ENCODE measurements around the gene TMEM184C.

TMEM184C gene

GRCh38 chr4:147638365-147638764 is 21.2 kb downstream of the TMEM184C start:
- no peak for DNase-seq (ENCODE audit: low read depth in 1 of 2, low spot score in 1 of 2)
- no peaks in the 10 kb centered on the region for H3K27me3 ChIP-seq (ENCODE audit: insufficient read depth, poor library complexity, severe bottlenecking)
- TF ChIP-seq GABPA (IDR thresholded peaks at IDR 0.05; ENCODE audit: low read depth) (no peak), SPI1 (IDR thresholded peaks at IDR 0.05; ENCODE audit: borderline replicate concordance, low read depth) (no peak), REST (IDR thresholded peaks at IDR 0.05; ENCODE audit: insufficient replicate concordance, low read depth) (no peak), CTCF (IDR thresholded peaks at IDR 0.05; ENCODE audit: insufficient read depth, low read length) (no peak), POLR2AphosphoS5 (IDR thresholded peaks at IDR 0.05; ENCODE audit: low read depth) (no peak)
- no peak overlapping the region for H3K4me3 ChIP-seq (replicated peaks; ENCODE audit: insufficient read depth, low read length)
- H3K27ac ChIP-seq (replicated peaks): no peak overlapping the region

- Histone ChIP-seq H3K27me3 (ENCODE audit: insufficient read depth, poor library complexity, severe bottlenecking) (no peaks in the 10 kb centered on the region), H3K4me3 (replicated peaks; ENCODE audit: insufficient read depth, low read length) (no peak overlapping the region), H3K27ac (replicated peaks) (no peak overlapping the region)
- no peak for DNase-seq (ENCODE audit: low read depth in 1 of 2, low spot score in 1 of 2)
- TF ChIP-seq SPI1 (IDR thresholded peaks at IDR 0.05; ENCODE audit: borderline replicate concordance, low read depth) (no peak), CTCF (IDR thresholded peaks at IDR 0.05; ENCODE audit: insufficient read depth, low read length) (no peak), REST (IDR thresholded peaks at IDR 0.05; ENCODE audit: insufficient replicate concordance, low read depth) (no peak), GABPA (IDR thresholded peaks at IDR 0.05; ENCODE audit: low read depth) (no peak), POLR2AphosphoS5 (IDR thresholded peaks at IDR 0.05; ENCODE audit: low read depth) (no peak)
Observed at GRCh38 chr4:147638942-147639341, 21.7 kb downstream of the TMEM184C start.

- no peak overlapping the region for H3K4me3 ChIP-seq (replicated peaks; ENCODE audit: insufficient read depth, low read length)
- no peak for TF ChIP-seq CTCF (IDR thresholded peaks at IDR 0.05; ENCODE audit: insufficient read depth, low read length)
- TF ChIP-seq POLR2AphosphoS5 (IDR thresholded peaks at IDR 0.05; ENCODE audit: low read depth): no peak
- TF ChIP-seq SPI1 (IDR thresholded peaks at IDR 0.05; ENCODE audit: borderline replicate concordance, low read depth): no peak
- no peak for TF ChIP-seq GABPA (IDR thresholded peaks at IDR 0.05; ENCODE audit: low read depth)
- TF ChIP-seq REST (IDR thresholded peaks at IDR 0.05; ENCODE audit: insufficient replicate concordance, low read depth): no peak
- no peak for DNase-seq (ENCODE audit: low read depth in 1 of 2, low spot score in 1 of 2)
- H3K27me3 ChIP-seq (ENCODE audit: insufficient read depth, poor library complexity, severe bottlenecking): no peaks in the 10 kb centered on the region
- H3K27ac ChIP-seq (replicated peaks): no peak overlapping the region
Observed at GRCh38 chr4:147639388-147639787, 22.2 kb downstream of the TMEM184C start.
